Lower leg skin (tissue), 4 donors: ENCODE results near the gene SLC1A4. TPM values are rescaled to one million over a fixed set of nuclear protein-coding genes. Genes with fewer than 3 reads are reported as not detected.
"Not testable (repeated sequence)": the region's sequence is repeated elsewhere in the genome, so short reads cannot be mapped to it uniquely, and the experiment has no call there.

Experiments
- DNase-seq, 2 donors: peaks; one replicate each; pipeline ENCODE4 v3.0.0-alpha.2; 2019; ENCODE audit warnings: low spot score in 2 of 2
- H3K4me3 ChIP-seq: fragments of 200-600 bp; sonication (generic); 2 replicates; pipeline ENCODE4 v1.5.1; 2017; ENCODE audit warnings: mild to moderate bottlenecking, low read depth; ENCODE audit not compliant: poor library complexity, severe bottlenecking
- POLR2A ChIP-seq, 2 donors: fragments of 450-650 bp; IDR thresholded peaks; one replicate each; pipeline ENCODE4 v1.6.1; 2016 to 2017; ENCODE audit warnings: antibody characterized with exemption in 2 of 2, mild to moderate bottlenecking in 1 of 2, moderate library complexity in 1 of 2
- WGBS, 2 donors: methylation state at CpG; one replicate each; pipeline ENCODE4 v1.1.5; 2018; 5-methylcytosine and 5-hydroxymethylcytosine counted together
- intact Hi-C: fragments of 100-400 bp; cut with DNase I; formaldehyde crosslinking; loops from one replicate; pipeline ENCODE4 v1.15.0; 2023; ENCODE audit warnings: low total_unique reads
- total RNA-seq, 4 donors: library from RNA; depleted of rRNA; stranded (reverse); fragments of >200 nt; gene quantifications; one replicate each; pipeline ENCODE4 v1.1.0, GENCODE V29; 2016
- TF ChIP-seq, protein P1 (sequence below), 3 donors: fragments of 450-650 bp; IDR thresholded peaks; one replicate each; pipeline ENCODE4 v1.5.1; 2016; ENCODE audit warnings: antibody characterized with exemption in 3 of 3, mild to moderate bottlenecking in 3 of 3, moderate library complexity in 2 of 3

The SLC1A4 gene
- total RNA-seq, 4 donors from 2014 or later: 8.3 to 31.1 (median 18.0) TPM

DNA sequence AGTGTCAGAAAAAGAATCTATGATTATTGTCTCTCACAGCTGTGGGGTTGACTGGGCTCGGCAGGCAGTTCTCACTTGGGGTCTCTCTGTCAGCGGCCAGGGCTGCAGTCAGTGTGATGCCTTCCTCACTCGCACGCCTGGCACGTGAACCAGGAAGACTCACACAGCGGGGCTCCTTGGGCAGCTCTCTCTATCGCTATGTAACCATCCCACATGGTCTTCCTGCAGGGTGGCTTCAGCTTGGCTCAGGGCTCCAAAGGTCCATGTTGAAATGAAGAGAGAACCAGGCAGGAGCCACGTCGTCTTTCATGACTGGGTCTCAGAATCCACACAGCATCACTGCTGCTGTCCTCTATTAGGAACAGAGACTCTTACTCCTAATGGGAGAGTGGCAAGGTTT is 30.6 kb upstream of the SLC1A4 start:
- TF ChIP-seq, protein P1, sequence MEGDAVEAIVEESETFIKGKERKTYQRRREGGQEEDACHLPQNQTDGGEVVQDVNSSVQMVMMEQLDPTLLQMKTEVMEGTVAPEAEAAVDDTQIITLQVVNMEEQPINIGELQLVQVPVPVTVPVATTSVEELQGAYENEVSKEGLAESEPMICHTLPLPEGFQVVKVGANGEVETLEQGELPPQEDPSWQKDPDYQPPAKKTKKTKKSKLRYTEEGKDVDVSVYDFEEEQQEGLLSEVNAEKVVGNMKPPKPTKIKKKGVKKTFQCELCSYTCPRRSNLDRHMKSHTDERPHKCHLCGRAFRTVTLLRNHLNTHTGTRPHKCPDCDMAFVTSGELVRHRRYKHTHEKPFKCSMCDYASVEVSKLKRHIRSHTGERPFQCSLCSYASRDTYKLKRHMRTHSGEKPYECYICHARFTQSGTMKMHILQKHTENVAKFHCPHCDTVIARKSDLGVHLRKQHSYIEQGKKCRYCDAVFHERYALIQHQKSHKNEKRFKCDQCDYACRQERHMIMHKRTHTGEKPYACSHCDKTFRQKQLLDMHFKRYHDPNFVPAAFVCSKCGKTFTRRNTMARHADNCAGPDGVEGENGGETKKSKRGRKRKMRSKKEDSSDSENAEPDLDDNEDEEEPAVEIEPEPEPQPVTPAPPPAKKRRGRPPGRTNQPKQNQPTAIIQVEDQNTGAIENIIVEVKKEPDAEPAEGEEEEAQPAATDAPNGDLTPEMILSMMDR (IDR thresholded peaks at IDR 0.05): no peak
- no peak for TF ChIP-seq POLR2A (IDR thresholded peaks at IDR 0.05)
- 88 to 95% methylated on average over 9 of the region's 9 CpGs for WGBS, 2 donors
- no peak for DNase-seq
- intact Hi-C loops: no loop called here
- H3K4me3 ChIP-seq: no peak overlapping the region

- 60 to 74% methylated on average over 2 of the region's 2 CpGs for WGBS, 2 donors
- H3K4me3 ChIP-seq: no peak overlapping the region
- TF ChIP-seq POLR2A (IDR thresholded peaks at IDR 0.05): no peak
- TF ChIP-seq, protein P1 (IDR thresholded peaks at IDR 0.05): no peak
- no peak for DNase-seq
- intact Hi-C loops: no loop called here
These were observed 28.4 kb upstream of the SLC1A4 start for GRCh38 chr2:64960819-64961218.

- H3K4me3 ChIP-seq, DNase-seq, intact Hi-C loops: not testable (repeated sequence)
- WGBS, 2 donors: 51 to 55% methylated on average over 4 of the region's 4 CpGs
These were observed 26.1 kb upstream of the SLC1A4 start for GRCh38 chr2:64963138-64963537.

DNA sequence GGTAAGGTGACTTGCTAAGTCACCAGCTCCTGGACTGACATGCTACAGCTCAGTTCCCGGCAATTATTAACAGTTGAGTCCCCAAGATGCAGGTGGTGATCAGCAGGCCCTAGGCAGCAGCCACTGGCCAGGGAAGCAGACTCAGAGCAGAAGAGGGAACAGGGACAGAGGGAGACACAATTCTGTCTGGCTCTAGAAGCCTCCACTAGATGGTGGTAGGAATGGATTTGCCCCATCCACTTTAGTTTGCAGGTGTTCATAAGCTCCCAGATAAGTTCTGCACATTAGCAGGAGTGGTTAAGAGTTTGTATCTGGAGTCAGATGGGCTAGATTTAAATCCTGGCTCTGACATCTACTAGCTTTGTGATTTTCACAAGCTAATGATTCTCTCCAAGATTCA is 25.5 kb upstream of the SLC1A4 start:
- no peak overlapping the region for H3K4me3 ChIP-seq
- intact Hi-C loops: no loop called here
- TF ChIP-seq, protein P1 (IDR thresholded peaks at IDR 0.05): no peak
- TF ChIP-seq POLR2A (IDR thresholded peaks at IDR 0.05): no peak
- DNase-seq: no peak
- 88 to 100% methylated on average over 1 of the region's 1 CpG for WGBS, 2 donors

DNA sequence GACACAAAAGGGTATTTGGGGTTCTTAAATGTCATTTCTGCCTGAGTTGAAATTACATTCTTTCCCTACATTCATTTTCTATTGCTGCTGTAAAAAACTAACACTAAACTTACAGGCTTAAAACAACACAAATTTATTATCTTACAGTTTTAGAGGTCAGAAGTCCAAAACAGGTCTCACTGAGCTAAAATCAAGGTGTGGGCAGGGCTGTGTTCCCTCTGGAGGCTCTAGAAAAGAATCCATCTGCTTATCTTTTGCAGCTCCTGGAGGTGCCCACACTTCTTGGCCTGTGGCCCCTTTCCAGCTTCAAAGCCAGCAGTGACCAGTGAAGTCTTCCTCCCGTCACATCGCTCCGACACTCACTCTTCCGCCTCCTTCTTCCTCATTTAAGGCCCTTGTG is 23.2 kb upstream of the SLC1A4 start:
- no peak for DNase-seq
- TF ChIP-seq POLR2A (IDR thresholded peaks at IDR 0.05): no peak
- TF ChIP-seq, protein P1 (IDR thresholded peaks at IDR 0.05): no peak
- intact Hi-C loops: no loop called here
- WGBS, 2 donors: 99% methylated on average over 4 of the region's 4 CpGs
- H3K4me3 ChIP-seq: no peak overlapping the region

DNA sequence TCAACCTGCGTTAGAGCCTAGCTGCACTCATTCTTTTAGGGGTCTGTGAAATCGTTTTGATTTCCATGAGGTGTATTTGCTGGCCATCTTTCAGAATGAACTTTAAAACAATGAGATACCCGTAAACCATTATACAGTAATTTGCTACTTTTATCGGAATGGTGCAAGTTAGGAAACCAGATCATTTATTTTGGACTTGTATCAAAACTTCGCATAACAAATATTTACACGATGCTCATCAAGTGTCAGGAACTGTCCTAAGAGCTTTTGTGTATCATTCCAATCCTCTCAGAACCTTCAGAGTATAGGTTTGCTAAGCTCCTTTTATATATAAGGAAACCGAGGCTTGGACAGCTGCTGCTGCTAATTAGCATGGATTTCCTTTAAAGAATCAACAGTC is 22.4 kb upstream of the SLC1A4 start:
- intact Hi-C loops: no loop called here
- 84 to 87% methylated on average over 7 of the region's 7 CpGs for WGBS, 2 donors
- no peak for TF ChIP-seq POLR2A (IDR thresholded peaks at IDR 0.05)
- TF ChIP-seq, protein P1 (IDR thresholded peaks at IDR 0.05): no peak
- no peak overlapping the region for H3K4me3 ChIP-seq
- no peak for DNase-seq
